Osteoblast (primary cell): ENCODE data around the gene SLC15A1. TPM values are rescaled to one million over a fixed set of nuclear protein-coding genes. Genes with fewer than 3 reads are reported as not detected.

Experiments
- DNase-seq: peaks from one replicate; pipeline ENCODE4 v3.0.0; 2011; ENCODE audit warnings: low spot score, mixed read lengths; ENCODE audit not compliant: insufficient read length; ENCODE audit errors: missing footprints
- H2AFZ ChIP-seq: 2 replicates; pipeline ENCODE4 v1.6.0; 2011; ENCODE audit warnings: mild to moderate bottlenecking, low read length
- H3K27ac ChIP-seq: 2 replicates; pipeline ENCODE4 v1.5.1; 2011; ENCODE audit warnings: mild to moderate bottlenecking, low read depth, low read length, moderate library complexity
- H3K27me3 ChIP-seq: 2 replicates; pipeline ENCODE4 v1.6.0; 2012; ENCODE audit warnings: mild to moderate bottlenecking, control low read depth, inconsistent platforms, low read length, moderate library complexity; ENCODE audit not compliant: insufficient read depth
- H3K36me3 ChIP-seq: 2 replicates; pipeline ENCODE4 v1.5.1; 2011; ENCODE audit warnings: mild to moderate bottlenecking, low read length, control low read depth, moderate library complexity; ENCODE audit not compliant: insufficient read depth
- H3K4me1 ChIP-seq: 2 replicates; pipeline ENCODE4 v1.5.1; 2011; ENCODE audit warnings: mild to moderate bottlenecking, low read length, control low read depth, moderate library complexity; ENCODE audit not compliant: insufficient read depth
- H3K4me2 ChIP-seq: 2 replicates; pipeline ENCODE4 v1.6.0; 2011; ENCODE audit warnings: mild to moderate bottlenecking, low read length; ENCODE audit not compliant: insufficient read depth
- H3K4me3 ChIP-seq: fragments of 200-600 bp; sonication (generic); 3 replicates; pipeline ENCODE4 v1.5.1; 2012; ENCODE audit warnings: mild to moderate bottlenecking, low read length, inconsistent platforms; ENCODE audit not compliant: insufficient read depth
- H3K79me2 ChIP-seq: 2 replicates; pipeline ENCODE4 v1.6.0; 2012; ENCODE audit warnings: mild to moderate bottlenecking, low read length, control low read depth, inconsistent platforms; ENCODE audit not compliant: insufficient read depth
- H3K9me3 ChIP-seq: 2 replicates; pipeline ENCODE4 v1.5.1; 2011; ENCODE audit warnings: low read depth, low read length, control low read depth
- H4K20me1 ChIP-seq: 2 replicates; pipeline ENCODE4 v1.6.0; 2012; ENCODE audit warnings: mild to moderate bottlenecking, low read length, control low read depth; ENCODE audit not compliant: insufficient read depth
- total RNA-seq: library from RNA; depleted of rRNA; stranded (reverse); fragments of >200 nt; gene quantifications from 2 replicates; pipeline ENCODE4 v1.2.3, GENCODE V29; 2012
- TF ChIP-seq, protein P1 (sequence below): IDR thresholded peaks from 2 replicates; pipeline ENCODE4 v1.5.1; 2011; ENCODE audit warnings: mild to moderate bottlenecking, low read depth, low read length, moderate library complexity; ENCODE audit errors: extremely low read depth

Gene SLC15A1
- total RNA-seq, 1 donor, result not detected

DNA sequence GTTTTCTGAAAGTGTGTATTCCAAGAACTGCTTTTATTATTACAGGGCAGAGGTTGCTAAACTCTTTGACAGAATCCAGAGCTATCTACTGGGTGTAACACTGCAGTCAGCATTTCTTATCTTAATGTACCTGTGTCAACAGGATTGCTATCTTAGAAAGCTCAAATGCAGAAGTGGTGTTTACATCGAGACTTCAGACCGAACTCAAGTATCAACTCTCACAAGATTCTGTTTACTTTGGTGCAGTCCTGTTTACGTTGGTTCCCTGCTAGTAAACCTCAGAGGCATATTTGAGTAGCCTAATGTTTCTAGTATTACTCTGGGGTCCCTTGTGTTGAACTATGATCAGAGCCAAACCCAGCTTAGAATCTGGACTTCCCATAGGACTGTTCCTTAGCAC is 20.5 kb downstream of the SLC15A1 start:
- no peaks in the 10 kb centered on the region for H3K9me3 ChIP-seq
- no peak overlapping the region for H3K4me2 ChIP-seq
- no peaks in the 10 kb centered on the region for H3K79me2 ChIP-seq
- no peaks in the 10 kb centered on the region for H4K20me1 ChIP-seq
- TF ChIP-seq, protein P1, sequence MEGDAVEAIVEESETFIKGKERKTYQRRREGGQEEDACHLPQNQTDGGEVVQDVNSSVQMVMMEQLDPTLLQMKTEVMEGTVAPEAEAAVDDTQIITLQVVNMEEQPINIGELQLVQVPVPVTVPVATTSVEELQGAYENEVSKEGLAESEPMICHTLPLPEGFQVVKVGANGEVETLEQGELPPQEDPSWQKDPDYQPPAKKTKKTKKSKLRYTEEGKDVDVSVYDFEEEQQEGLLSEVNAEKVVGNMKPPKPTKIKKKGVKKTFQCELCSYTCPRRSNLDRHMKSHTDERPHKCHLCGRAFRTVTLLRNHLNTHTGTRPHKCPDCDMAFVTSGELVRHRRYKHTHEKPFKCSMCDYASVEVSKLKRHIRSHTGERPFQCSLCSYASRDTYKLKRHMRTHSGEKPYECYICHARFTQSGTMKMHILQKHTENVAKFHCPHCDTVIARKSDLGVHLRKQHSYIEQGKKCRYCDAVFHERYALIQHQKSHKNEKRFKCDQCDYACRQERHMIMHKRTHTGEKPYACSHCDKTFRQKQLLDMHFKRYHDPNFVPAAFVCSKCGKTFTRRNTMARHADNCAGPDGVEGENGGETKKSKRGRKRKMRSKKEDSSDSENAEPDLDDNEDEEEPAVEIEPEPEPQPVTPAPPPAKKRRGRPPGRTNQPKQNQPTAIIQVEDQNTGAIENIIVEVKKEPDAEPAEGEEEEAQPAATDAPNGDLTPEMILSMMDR, result no peak
- H3K27ac ChIP-seq, result no peak overlapping the region
- H3K4me3 ChIP-seq, result no peak overlapping the region
- peaks cover 3% of the 10 kb centered on the region for H3K27me3 ChIP-seq
- DNase-seq, result no peak
- no peaks in the 10 kb centered on the region for H3K4me1 ChIP-seq
- no peaks in the 10 kb centered on the region for H3K36me3 ChIP-seq
- H2AFZ ChIP-seq, result no peak overlapping the region

DNA sequence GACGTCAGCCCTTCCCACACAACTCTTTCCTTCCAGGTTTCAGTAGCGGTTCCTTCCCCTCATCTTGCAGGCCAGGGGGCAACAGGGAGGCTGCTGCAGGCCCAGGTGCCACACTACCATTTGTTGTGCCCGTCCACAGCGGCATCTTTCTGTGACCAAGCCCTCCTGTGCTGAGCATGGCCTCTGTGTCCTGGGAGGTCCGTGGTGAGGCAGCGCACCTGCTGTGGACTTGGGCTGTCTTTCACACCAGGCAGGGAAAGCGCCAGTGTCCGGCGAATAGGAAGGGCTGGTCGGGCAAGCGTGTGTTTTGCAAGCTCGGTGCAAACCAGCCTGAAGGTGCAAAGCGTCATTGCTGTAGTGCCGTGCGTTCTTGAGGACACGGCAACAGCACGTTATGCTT is 21.4 kb downstream of the SLC15A1 start:
- no peaks in the 10 kb centered on the region for H3K9me3 ChIP-seq
- H3K27ac ChIP-seq, result no peak overlapping the region
- no peaks in the 10 kb centered on the region for H4K20me1 ChIP-seq
- no peaks in the 10 kb centered on the region for H3K79me2 ChIP-seq
- no peak overlapping the region for H2AFZ ChIP-seq
- TF ChIP-seq, protein P1, result no peak
- H3K36me3 ChIP-seq, result no peaks in the 10 kb centered on the region
- no peaks in the 10 kb centered on the region for H3K4me1 ChIP-seq
- no peak overlapping the region for H3K4me2 ChIP-seq
- H3K4me3 ChIP-seq, result no peak overlapping the region
- peaks cover 3% of the 10 kb centered on the region for H3K27me3 ChIP-seq
- no peak for DNase-seq

GRCh38 chr13:98730441-98730840 is 22.0 kb downstream of the SLC15A1 start:
- no peak overlapping the region for H3K27ac ChIP-seq
- H2AFZ ChIP-seq, result no peak overlapping the region
- H3K4me1 ChIP-seq, result no peaks in the 10 kb centered on the region
- no peaks in the 10 kb centered on the region for H3K36me3 ChIP-seq
- H3K27me3 ChIP-seq, result peaks cover 3% of the 10 kb centered on the region
- no peak for DNase-seq
- H3K4me2 ChIP-seq, result no peak overlapping the region
- H4K20me1 ChIP-seq, result no peaks in the 10 kb centered on the region
- TF ChIP-seq, protein P1, result no peak
- H3K79me2 ChIP-seq, result no peaks in the 10 kb centered on the region
- no peak overlapping the region for H3K4me3 ChIP-seq
- H3K9me3 ChIP-seq, result no peaks in the 10 kb centered on the region

- H3K27me3 ChIP-seq, result peaks cover 3% of the 10 kb centered on the region
- H3K4me3 ChIP-seq, result no peak overlapping the region
- TF ChIP-seq, protein P1, result no peak
Measured at GRCh38 chr13:98729658-98730057, 22.8 kb downstream of the SLC15A1 start.

More at GRCh38 chr13:98729658-98730057, 22.8 kb downstream of the SLC15A1 start:
- Histone ChIP-seq H3K36me3 (no peaks in the 10 kb centered on the region), H3K27ac (no peak overlapping the region), H2AFZ (no peak overlapping the region), H3K9me3 (no peaks in the 10 kb centered on the region), H3K4me1 (no peaks in the 10 kb centered on the region), H3K4me2 (no peak overlapping the region), H3K79me2 (no peaks in the 10 kb centered on the region), H4K20me1 (no peaks in the 10 kb centered on the region)
- DNase-seq, result no peak
